Measurements from ENCODE around the gene PAFAH1B1. TPM values are rescaled to one million over a fixed set of nuclear protein-coding genes. Genes with fewer than 3 reads are reported as not detected.
"Not testable (repeated sequence)": the region's sequence is repeated elsewhere in the genome, so short reads cannot be mapped to it uniquely, and the experiment has no call there.

Gene PAFAH1B1
- total RNA-seq, 1 experiment from 2014 or later = 89.2 TPM

GRCh38 chr17:2695243-2695960 is 101.9 kb downstream of the PAFAH1B1 start:
- H2AFZ ChIP-seq (ENCODE audit: low read length) = no peak overlapping the region
- no peaks in the 10 kb centered on the region for H3K79me2 ChIP-seq (ENCODE audit: low read length)
- H3K27ac ChIP-seq (ENCODE audit: low read length) = no peak overlapping the region
- no peaks in the 10 kb centered on the region; the same call in 1 of the 2 replicates for H4K20me1 ChIP-seq (ENCODE audit: insufficient read depth, low read depth, low read length)
- H3K9me3 ChIP-seq (ENCODE audit: low read length) = no peaks in the 10 kb centered on the region
- peaks cover 10% of the 10 kb centered on the region; the same call in 1 of the 2 replicates for H3K36me3 ChIP-seq (ENCODE audit: insufficient read depth, low read length)
- H3K27me3 ChIP-seq (ENCODE audit: low read length) = no peaks in the 10 kb centered on the region
- H3K4me3 ChIP-seq (ENCODE audit: low read length) = no peak overlapping the region
- H3K9me2 ChIP-seq (replicated peaks; ENCODE audit: insufficient read depth, low read length) = no peaks in the 10 kb centered on the region
- no peak overlapping the region for H3K4me2 ChIP-seq (ENCODE audit: low read depth, low read length, poor library complexity, severe bottlenecking)
- no peak overlapping the region for H3K9ac ChIP-seq (ENCODE audit: low read length)
- no peak for DNase-seq
- no peaks in the 10 kb centered on the region for H3K4me1 ChIP-seq (ENCODE audit: low read length)

GRCh38 chr17:2695961-2696760 is 102.7 kb downstream of the PAFAH1B1 start:
- Histone ChIP-seq H3K36me3 (ENCODE audit: insufficient read depth, low read length) (peaks cover 10% of the 10 kb centered on the region; the same call in 1 of the 2 replicates), H2AFZ (ENCODE audit: low read length) (no peak overlapping the region), H3K4me1 (ENCODE audit: low read length) (no peaks in the 10 kb centered on the region), H3K27ac (ENCODE audit: low read length) (no peak overlapping the region), H3K9ac (ENCODE audit: low read length) (no peak overlapping the region), H3K9me3 (ENCODE audit: low read length) (no peaks in the 10 kb centered on the region), H4K20me1 (ENCODE audit: insufficient read depth, low read depth, low read length) (no peaks in the 10 kb centered on the region; the same call in 1 of the 2 replicates), H3K79me2 (ENCODE audit: low read length) (no peaks in the 10 kb centered on the region), H3K4me3 (ENCODE audit: low read length) (no peak overlapping the region), H3K27me3 (ENCODE audit: low read length) (no peaks in the 10 kb centered on the region), H3K4me2 (ENCODE audit: low read depth, low read length, poor library complexity, severe bottlenecking) (no peak overlapping the region), H3K9me2 (replicated peaks; ENCODE audit: insufficient read depth, low read length) (no peaks in the 10 kb centered on the region)
- DNase-seq = no peak

GRCh38 chr17:2697611-2698162 is 104.2 kb downstream of the PAFAH1B1 start:
- Histone ChIP-seq H3K9me3 (ENCODE audit: low read length) (no peaks in the 10 kb centered on the region), H3K4me3 (ENCODE audit: low read length) (no peak overlapping the region), H3K27me3 (ENCODE audit: low read length) (no peaks in the 10 kb centered on the region), H3K27ac (ENCODE audit: low read length) (no peak overlapping the region), H3K9me2 (replicated peaks; ENCODE audit: insufficient read depth, low read length) (no peaks in the 10 kb centered on the region), H4K20me1 (ENCODE audit: insufficient read depth, low read depth, low read length) (no peaks in the 10 kb centered on the region; the same call in 1 of the 2 replicates), H3K4me2 (ENCODE audit: low read depth, low read length, poor library complexity, severe bottlenecking) (no peak overlapping the region), H3K4me1 (ENCODE audit: low read length) (no peaks in the 10 kb centered on the region), H2AFZ (ENCODE audit: low read length) (no peak overlapping the region), H3K9ac (ENCODE audit: low read length) (no peak overlapping the region), H3K36me3 (ENCODE audit: insufficient read depth, low read length) (peaks cover 10% of the 10 kb centered on the region; the same call in 1 of the 2 replicates), H3K79me2 (ENCODE audit: low read length) (no peaks in the 10 kb centered on the region)
- DNase-seq = no peak

DNA sequence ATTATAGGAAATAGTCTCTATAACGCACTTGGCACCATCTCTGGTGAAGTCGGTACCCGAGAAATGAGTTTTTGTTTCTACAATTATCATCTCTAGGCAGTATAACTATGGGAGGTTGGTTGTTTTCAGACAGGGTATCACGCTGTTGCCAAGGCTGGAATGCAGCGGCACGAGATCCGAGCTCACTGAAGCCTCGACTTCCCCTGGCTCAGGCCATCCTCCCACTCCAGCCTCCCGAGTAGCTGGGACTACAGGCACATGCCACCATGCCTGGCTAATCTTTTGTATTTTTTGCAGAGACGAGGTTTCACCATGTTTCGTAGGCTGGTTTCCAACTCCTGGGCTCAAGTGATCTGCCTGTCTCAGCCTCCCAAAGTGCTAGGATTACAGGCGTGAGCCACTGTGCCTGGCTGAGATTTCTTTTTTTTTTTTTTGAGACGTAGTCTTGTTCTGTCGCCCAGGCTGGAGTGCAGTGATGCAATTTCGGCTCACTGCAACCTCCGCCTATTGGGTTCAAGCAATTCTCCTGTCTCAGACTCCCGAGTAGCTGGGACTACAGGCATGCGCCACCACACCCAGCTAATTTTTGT is 105.9 kb downstream of the PAFAH1B1 start:
- not testable (repeated sequence) for H4K20me1 ChIP-seq (ENCODE audit: insufficient read depth, low read depth, low read length); H3K4me2 ChIP-seq (ENCODE audit: low read depth, low read length, poor library complexity, severe bottlenecking); H3K27me3 ChIP-seq (ENCODE audit: low read length); H3K9ac ChIP-seq (ENCODE audit: low read length); DNase-seq; H3K9me3 ChIP-seq (ENCODE audit: low read length); H3K79me2 ChIP-seq (ENCODE audit: low read length); H2AFZ ChIP-seq (ENCODE audit: low read length); H3K27ac ChIP-seq (ENCODE audit: low read length); H3K9me2 ChIP-seq (replicated peaks; ENCODE audit: insufficient read depth, low read length); H3K4me3 ChIP-seq (ENCODE audit: low read length); H3K4me1 ChIP-seq (ENCODE audit: low read length)
- peaks cover 10% of the 10 kb centered on the region; the same call in 1 of the 2 replicates for H3K36me3 ChIP-seq (ENCODE audit: insufficient read depth, low read length)

GRCh38 chr17:2700030-2700490 is 106.6 kb downstream of the PAFAH1B1 start:
- Histone ChIP-seq H4K20me1 (ENCODE audit: insufficient read depth, low read depth, low read length) (peaks cover 6% of the 10 kb centered on the region; the same call in 1 of the 2 replicates), H3K4me3 (ENCODE audit: low read length) (no peak overlapping the region), H3K36me3 (ENCODE audit: insufficient read depth, low read length) (peaks cover 10% of the 10 kb centered on the region; the same call in 1 of the 2 replicates), H3K27me3 (ENCODE audit: low read length) (no peaks in the 10 kb centered on the region), H3K9me2 (replicated peaks; ENCODE audit: insufficient read depth, low read length) (no peaks in the 10 kb centered on the region), H3K27ac (ENCODE audit: low read length) (no peak overlapping the region), H3K4me2 (ENCODE audit: low read depth, low read length, poor library complexity, severe bottlenecking) (no peak overlapping the region), H2AFZ (ENCODE audit: low read length) (no peak overlapping the region), H3K79me2 (ENCODE audit: low read length) (peaks cover 13% of the 10 kb centered on the region), H3K4me1 (ENCODE audit: low read length) (no peaks in the 10 kb centered on the region), H3K9ac (ENCODE audit: low read length) (no peak overlapping the region), H3K9me3 (ENCODE audit: low read length) (no peaks in the 10 kb centered on the region)
- DNase-seq = no peak

DNA sequence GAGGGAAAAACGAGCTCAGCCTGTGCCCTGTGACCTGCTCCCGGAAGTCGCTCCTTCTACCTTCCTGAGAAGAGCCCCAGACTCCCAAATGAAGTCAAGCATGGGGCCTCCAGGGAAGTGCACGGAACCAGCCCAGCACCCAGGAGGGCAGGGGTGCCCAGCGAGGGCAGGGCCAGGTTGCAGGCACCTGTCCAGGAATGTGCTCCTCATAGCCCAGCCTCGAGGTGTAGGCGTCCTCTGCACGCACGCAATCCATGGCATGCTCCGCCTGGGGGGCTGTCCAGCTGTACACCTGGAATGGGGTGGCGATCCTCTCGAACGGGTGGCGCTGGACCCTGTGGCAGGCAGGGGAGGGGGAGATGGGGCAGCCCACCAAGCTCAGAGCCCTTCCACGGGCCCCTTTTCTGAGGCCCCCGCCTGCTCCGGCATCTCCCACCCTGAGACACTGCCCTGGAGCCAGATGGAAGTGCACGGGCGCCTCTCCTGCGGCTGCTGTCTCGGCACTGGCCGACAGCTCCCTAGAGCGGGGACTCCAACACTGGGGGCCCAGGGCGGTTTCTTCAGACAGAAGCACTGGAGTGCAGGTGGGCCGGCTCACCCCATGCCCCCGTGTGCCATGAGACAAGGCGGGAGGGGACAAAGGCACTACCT is 107.2 kb downstream of the PAFAH1B1 start:
- peaks cover 12% of the 10 kb centered on the region for H4K20me1 ChIP-seq (ENCODE audit: insufficient read depth, low read depth, low read length)
- no peaks in the 10 kb centered on the region for H3K27me3 ChIP-seq (ENCODE audit: low read length)
- no peak overlapping the region for H3K27ac ChIP-seq (ENCODE audit: low read length)
- H3K36me3 ChIP-seq (ENCODE audit: insufficient read depth, low read length) = peaks cover 12% of the 10 kb centered on the region; the same call in 1 of the 2 replicates
- H3K4me1 ChIP-seq (ENCODE audit: low read length) = no peaks in the 10 kb centered on the region
- H3K4me2 ChIP-seq (ENCODE audit: low read depth, low read length, poor library complexity, severe bottlenecking) = no peak overlapping the region
- no peak overlapping the region for H2AFZ ChIP-seq (ENCODE audit: low read length)
- H3K79me2 ChIP-seq (ENCODE audit: low read length) = peaks cover 19% of the 10 kb centered on the region
- H3K9me2 ChIP-seq (replicated peaks; ENCODE audit: insufficient read depth, low read length) = no peaks in the 10 kb centered on the region
- no peak overlapping the region for H3K9ac ChIP-seq (ENCODE audit: low read length)
- H3K4me3 ChIP-seq (ENCODE audit: low read length) = no peak overlapping the region
- no peaks in the 10 kb centered on the region for H3K9me3 ChIP-seq (ENCODE audit: low read length)
- no peak for DNase-seq

- Histone ChIP-seq H3K4me2 (ENCODE audit: low read depth, low read length, poor library complexity, severe bottlenecking) (no peak overlapping the region), H3K27me3 (ENCODE audit: low read length) (no peaks in the 10 kb centered on the region), H3K4me3 (ENCODE audit: low read length) (no peak overlapping the region), H3K36me3 (ENCODE audit: insufficient read depth, low read length) (peaks cover 11% of the 10 kb centered on the region; the same call in 1 of the 2 replicates), H3K9me3 (ENCODE audit: low read length) (no peaks in the 10 kb centered on the region), H3K79me2 (ENCODE audit: low read length) (peaks cover 26% of the 10 kb centered on the region), H3K9ac (ENCODE audit: low read length) (no peak overlapping the region), H4K20me1 (ENCODE audit: insufficient read depth, low read depth, low read length) (peaks cover 20% of the 10 kb centered on the region), H2AFZ (ENCODE audit: low read length) (no peak overlapping the region), H3K9me2 (replicated peaks; ENCODE audit: insufficient read depth, low read length) (no peaks in the 10 kb centered on the region), H3K4me1 (ENCODE audit: low read length) (no peaks in the 10 kb centered on the region), H3K27ac (ENCODE audit: low read length) (no peak overlapping the region)
- DNase-seq = no peak
Measured at GRCh38 chr17:2701161-2701995, 107.9 kb downstream of the PAFAH1B1 start.

Measured in Karpas-422 (cell line).